HUES64 (cell line): ENCODE results near the gene ARHGAP8.
"Not testable (repeated sequence)": the region's sequence is repeated elsewhere in the genome, so short reads cannot be mapped to it uniquely, and the experiment has no call there.

Experiments
- H3K27ac ChIP-seq: 2 replicates; pipeline ENCODE4 v1.7.0; 2013; ENCODE audit warnings: low read depth, low read length, inconsistent platforms
- H3K27me3 ChIP-seq: 2 replicates; pipeline ENCODE4 v1.6.1; 2013; ENCODE audit warnings: mild to moderate bottlenecking, low read length; ENCODE audit not compliant: insufficient read depth
- H3K36me3 ChIP-seq: 2 replicates; pipeline ENCODE4 v1.6.1; 2013; ENCODE audit warnings: mild to moderate bottlenecking, low read length; ENCODE audit not compliant: insufficient read depth
- H3K4me1 ChIP-seq: 2 replicates; pipeline ENCODE4 v1.6.1; 2013; ENCODE audit warnings: mild to moderate bottlenecking, low read length, moderate library complexity; ENCODE audit not compliant: insufficient read depth
- H3K4me3 ChIP-seq: 2 replicates; pipeline ENCODE4 v1.5.1; 2013; ENCODE audit warnings: mild to moderate bottlenecking, low read length, moderate library complexity
- H3K9ac ChIP-seq: 2 replicates; pipeline ENCODE4 v1.6.1; 2013; ENCODE audit warnings: mild to moderate bottlenecking, low read depth, low read length
- H3K9me3 ChIP-seq: 2 replicates; pipeline ENCODE4 v1.6.1; 2013; ENCODE audit warnings: low read depth, low read length; ENCODE audit not compliant: insufficient read depth
- WGBS: fragments of 150-250, 120-280 bp; methylation state at CpG from one replicate; pipeline ENCODE4 v1.1.7; 2013; ENCODE audit warnings: missing lambda C conversion rate; 5-methylcytosine and 5-hydroxymethylcytosine counted together

ARHGAP8 gene

GRCh38 chr22:44848296-44848741 lies 95.9 kb downstream of the ARHGAP8 start:
- Histone ChIP-seq H3K27me3 (no peaks in the 10 kb centered on the region), H3K9ac (no peak overlapping the region)
- WGBS, result 90% methylated on average over 14 of the region's 14 CpGs

GRCh38 chr22:44848791-44849420 lies 96.5 kb downstream of the ARHGAP8 start:
- no peak overlapping the region for H3K4me3 ChIP-seq
- H3K36me3 ChIP-seq, result no peaks in the 10 kb centered on the region
- 92% methylated on average over 21 of the region's 21 CpGs for WGBS
- H3K27me3 ChIP-seq, result no peaks in the 10 kb centered on the region
- no peak overlapping the region for H3K27ac ChIP-seq
- H3K9ac ChIP-seq, result no peak overlapping the region
- no peaks in the 10 kb centered on the region for H3K9me3 ChIP-seq
- H3K4me1 ChIP-seq, result no peaks in the 10 kb centered on the region

More at GRCh38 chr22:44848296-44848741, 95.9 kb downstream of the ARHGAP8 start:
- Histone ChIP-seq H3K36me3 (no peaks in the 10 kb centered on the region), H3K27ac (no peak overlapping the region), H3K9me3 (no peaks in the 10 kb centered on the region), H3K4me3 (no peak overlapping the region), H3K4me1 (no peaks in the 10 kb centered on the region)

GRCh38 chr22:44850946-44851345 lies 98.6 kb downstream of the ARHGAP8 start:
- 89% methylated on average over 5 of the region's 6 CpGs for WGBS
- no peak overlapping the region for H3K27ac ChIP-seq
- no peaks in the 10 kb centered on the region for H3K27me3 ChIP-seq
- peaks cover 5% of the 10 kb centered on the region; the same call in 1 of the 2 replicates for H3K36me3 ChIP-seq
- no peak overlapping the region for H3K4me3 ChIP-seq
- H3K4me1 ChIP-seq, result no peaks in the 10 kb centered on the region
- H3K9me3 ChIP-seq, result no peaks in the 10 kb centered on the region
- no peak overlapping the region for H3K9ac ChIP-seq

GRCh38 chr22:44854641-44855040 lies 102.3 kb downstream of the ARHGAP8 start:
- WGBS, result 95% methylated on average over 8 of the region's 8 CpGs
- not testable (repeated sequence) for H3K27me3 ChIP-seq, H3K9ac ChIP-seq, H3K4me1 ChIP-seq, H3K4me3 ChIP-seq, H3K9me3 ChIP-seq, H3K27ac ChIP-seq, H3K36me3 ChIP-seq

- Histone ChIP-seq H3K27ac (no peak overlapping the region), H3K4me3 (no peak overlapping the region), H3K36me3 (peaks cover 5% of the 10 kb centered on the region; the same call in 1 of the 2 replicates), H3K27me3 (no peaks in the 10 kb centered on the region), H3K9ac (no peak overlapping the region), H3K9me3 (no peaks in the 10 kb centered on the region), H3K4me1 (no peaks in the 10 kb centered on the region)
- WGBS, result 93% methylated on average over 5 of the region's 5 CpGs
These were observed 103.5 kb downstream of the ARHGAP8 start for GRCh38 chr22:44855855-44856254.

- 91% methylated on average over 7 of the region's 7 CpGs for WGBS
- H3K4me1 ChIP-seq, H3K9ac ChIP-seq, H3K27me3 ChIP-seq, H3K27ac ChIP-seq, H3K4me3 ChIP-seq, H3K9me3 ChIP-seq: not testable (repeated sequence)
- peaks cover 14% of the 10 kb centered on the region for H3K36me3 ChIP-seq
These were observed 106.4 kb downstream of the ARHGAP8 start for GRCh38 chr22:44858819-44859218.

- Histone ChIP-seq H3K4me1 (no peaks in the 10 kb centered on the region), H3K27ac (no peak overlapping the region)
- WGBS, result 94% methylated on average over 13 of the region's 13 CpGs
These were observed 107.3 kb downstream of the ARHGAP8 start for GRCh38 chr22:44859641-44860040.

GRCh38 chr22:44860311-44860710 lies 107.9 kb downstream of the ARHGAP8 start:
- Histone ChIP-seq H3K4me1 (no peaks in the 10 kb centered on the region), H3K9me3 (no peaks in the 10 kb centered on the region), H3K4me3 (no peak overlapping the region), H3K36me3 (peaks cover 14% of the 10 kb centered on the region), H3K27me3 (no peaks in the 10 kb centered on the region), H3K27ac (no peak overlapping the region), H3K9ac (no peak overlapping the region)
- WGBS, result 90% methylated on average over 6 of the region's 6 CpGs

More at GRCh38 chr22:44859641-44860040, 107.3 kb downstream of the ARHGAP8 start:
- H3K9ac ChIP-seq, result no peak overlapping the region
- no peak overlapping the region for H3K4me3 ChIP-seq
- H3K36me3 ChIP-seq, result peaks cover 14% of the 10 kb centered on the region
- H3K9me3 ChIP-seq, result no peaks in the 10 kb centered on the region
- H3K27me3 ChIP-seq, result no peaks in the 10 kb centered on the region

- WGBS, result 97% methylated on average over 7 of the region's 7 CpGs
- Histone ChIP-seq H3K9me3 (no peaks in the 10 kb centered on the region), H3K4me3 (no peak overlapping the region), H3K27ac (no peak overlapping the region), H3K4me1 (no peaks in the 10 kb centered on the region), H3K9ac (no peak overlapping the region), H3K36me3 (peaks cover 9% of the 10 kb centered on the region), H3K27me3 (no peaks in the 10 kb centered on the region)
These were observed 108.9 kb downstream of the ARHGAP8 start for GRCh38 chr22:44861245-44861644.

- H3K9me3 ChIP-seq, result no peaks in the 10 kb centered on the region
- no peak overlapping the region for H3K9ac ChIP-seq
- peaks cover 9% of the 10 kb centered on the region for H3K36me3 ChIP-seq
- H3K27ac ChIP-seq, result no peak overlapping the region
- WGBS, result 95% methylated on average over 11 of the region's 11 CpGs
- H3K27me3 ChIP-seq, result no peaks in the 10 kb centered on the region
- no peaks in the 10 kb centered on the region for H3K4me1 ChIP-seq
- no peak overlapping the region for H3K4me3 ChIP-seq
These were observed 109.9 kb downstream of the ARHGAP8 start for GRCh38 chr22:44862281-44862680.

- H3K4me3 ChIP-seq, result no peak overlapping the region
- H3K4me1 ChIP-seq, result no peaks in the 10 kb centered on the region
- no peak overlapping the region for H3K27ac ChIP-seq
- peaks cover 9% of the 10 kb centered on the region for H3K36me3 ChIP-seq
- WGBS, result 90% methylated on average over 19 of the region's 19 CpGs
- no peaks in the 10 kb centered on the region for H3K9me3 ChIP-seq
- no peaks in the 10 kb centered on the region for H3K27me3 ChIP-seq
- no peak overlapping the region for H3K9ac ChIP-seq
These were observed 110.8 kb downstream of the ARHGAP8 start for GRCh38 chr22:44862981-44863860.
